Tibial nerve (tissue), 3 donors: ENCODE measurements around the gene SLC38A11.
"Not testable (repeated sequence)": the region's sequence is repeated elsewhere in the genome, so short reads cannot be mapped to it uniquely, and the experiment has no call there.

Experiments
- POLR2A ChIP-seq, 2 donors: fragments of 450-650 bp; IDR thresholded peaks; one replicate each; pipeline ENCODE4 v1.6.1; 2017; ENCODE audit warnings: antibody characterized with exemption in 2 of 2, mild to moderate bottlenecking in 2 of 2, moderate library complexity in 2 of 2
- TF ChIP-seq, protein P1 (sequence below), 5 experiments: fragments of 200-600 bp in 3 of 5; fragments of 450-650 bp in 2 of 5; sonication (generic) in 3 of 5; IDR thresholded peaks; one replicate each; pipeline ENCODE4 v1.5.1; 2016 to 2019; ENCODE audit warnings: antibody characterized with exemption in 5 of 5, mild to moderate bottlenecking in 3 of 5, moderate library complexity in 2 of 5

DNA sequence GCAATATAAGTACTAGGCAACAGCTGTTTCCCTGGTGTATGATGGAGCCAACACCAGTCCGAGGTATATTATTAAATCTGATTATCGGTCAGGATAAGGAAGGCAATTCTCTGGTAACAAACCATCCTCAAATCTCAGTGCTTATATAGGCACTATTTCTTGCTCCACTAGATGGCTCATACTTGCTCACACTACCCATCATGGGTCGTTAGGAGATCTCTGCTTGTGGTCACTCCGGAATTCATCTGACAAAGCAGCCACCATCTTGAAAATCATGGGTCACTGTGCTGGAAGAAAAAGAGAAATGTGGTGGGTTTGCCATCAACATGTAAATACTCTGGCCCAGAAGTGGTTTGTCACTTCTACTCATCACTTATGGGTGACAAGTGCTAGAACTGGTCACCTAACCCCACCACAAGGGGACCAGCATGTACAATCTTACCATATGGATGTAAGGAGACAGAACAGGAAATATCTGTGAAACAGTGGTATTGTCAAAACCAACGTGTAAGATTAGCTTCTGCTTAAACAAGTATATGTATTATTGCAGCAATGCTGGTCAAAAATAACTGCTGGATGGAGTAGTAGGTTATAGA lies 21.6 kb upstream of the SLC38A11 start:
- not testable (repeated sequence) for TF ChIP-seq POLR2A (IDR thresholded peaks at IDR 0.05)
- TF ChIP-seq, protein P1, sequence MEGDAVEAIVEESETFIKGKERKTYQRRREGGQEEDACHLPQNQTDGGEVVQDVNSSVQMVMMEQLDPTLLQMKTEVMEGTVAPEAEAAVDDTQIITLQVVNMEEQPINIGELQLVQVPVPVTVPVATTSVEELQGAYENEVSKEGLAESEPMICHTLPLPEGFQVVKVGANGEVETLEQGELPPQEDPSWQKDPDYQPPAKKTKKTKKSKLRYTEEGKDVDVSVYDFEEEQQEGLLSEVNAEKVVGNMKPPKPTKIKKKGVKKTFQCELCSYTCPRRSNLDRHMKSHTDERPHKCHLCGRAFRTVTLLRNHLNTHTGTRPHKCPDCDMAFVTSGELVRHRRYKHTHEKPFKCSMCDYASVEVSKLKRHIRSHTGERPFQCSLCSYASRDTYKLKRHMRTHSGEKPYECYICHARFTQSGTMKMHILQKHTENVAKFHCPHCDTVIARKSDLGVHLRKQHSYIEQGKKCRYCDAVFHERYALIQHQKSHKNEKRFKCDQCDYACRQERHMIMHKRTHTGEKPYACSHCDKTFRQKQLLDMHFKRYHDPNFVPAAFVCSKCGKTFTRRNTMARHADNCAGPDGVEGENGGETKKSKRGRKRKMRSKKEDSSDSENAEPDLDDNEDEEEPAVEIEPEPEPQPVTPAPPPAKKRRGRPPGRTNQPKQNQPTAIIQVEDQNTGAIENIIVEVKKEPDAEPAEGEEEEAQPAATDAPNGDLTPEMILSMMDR (IDR thresholded peaks at IDR 0.05), result not testable (repeated sequence)
